Liver (tissue), 3 donors: Measurements from ENCODE around the gene FAN1.

Source experiments
- JUND ChIP-seq, 2 donors: IDR thresholded peaks; 2 replicates each; pipeline ENCODE4 v1.6.1; 2016; ENCODE audit warnings: antibody characterized with exemption in 2 of 2
- NR2F2 ChIP-seq: IDR thresholded peaks from 2 replicates; pipeline ENCODE4 v1.6.1; 2016; ENCODE audit warnings: antibody characterized with exemption
- SP1 ChIP-seq: IDR thresholded peaks from 2 replicates; pipeline ENCODE4 v1.6.1; 2018; ENCODE audit warnings: antibody characterized with exemption, mild to moderate bottlenecking
- TF ChIP-seq, protein P1 (sequence below): fragments of 150-350 bp; IDR thresholded peaks from 2 replicates; pipeline ENCODE4 v1.5.1; 2017; ENCODE audit warnings: improper control_type of control experiment, low read depth, low read length; ENCODE audit not compliant: missing input control
- TF ChIP-seq, protein P2 (sequence below): IDR thresholded peaks from 2 replicates; pipeline ENCODE4 v1.6.1; 2016; ENCODE audit warnings: antibody characterized with exemption
- donor health status: healthy.
- donor health status: healthy.

DNA sequence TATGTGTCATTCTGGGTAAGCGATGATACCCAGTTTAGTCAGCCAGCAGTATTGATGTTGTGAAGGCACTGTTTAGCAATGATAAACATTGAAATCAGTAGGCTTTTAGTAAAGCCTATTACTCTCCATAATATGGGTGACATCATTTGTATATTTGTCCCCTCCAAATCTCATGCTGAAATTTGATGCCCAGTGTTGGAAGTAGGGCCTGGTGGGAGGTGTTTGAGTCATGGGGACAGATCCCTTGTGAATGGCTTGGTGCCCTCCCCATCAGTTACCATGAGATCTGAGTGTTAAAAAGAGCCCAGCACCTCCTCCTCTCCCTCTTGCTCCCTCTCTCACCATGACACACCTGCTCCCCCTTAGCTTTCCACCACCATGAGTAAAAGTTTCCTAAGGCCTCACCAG, 31.4 kb upstream of the FAN1 start:
- TF ChIP-seq, protein P1, sequence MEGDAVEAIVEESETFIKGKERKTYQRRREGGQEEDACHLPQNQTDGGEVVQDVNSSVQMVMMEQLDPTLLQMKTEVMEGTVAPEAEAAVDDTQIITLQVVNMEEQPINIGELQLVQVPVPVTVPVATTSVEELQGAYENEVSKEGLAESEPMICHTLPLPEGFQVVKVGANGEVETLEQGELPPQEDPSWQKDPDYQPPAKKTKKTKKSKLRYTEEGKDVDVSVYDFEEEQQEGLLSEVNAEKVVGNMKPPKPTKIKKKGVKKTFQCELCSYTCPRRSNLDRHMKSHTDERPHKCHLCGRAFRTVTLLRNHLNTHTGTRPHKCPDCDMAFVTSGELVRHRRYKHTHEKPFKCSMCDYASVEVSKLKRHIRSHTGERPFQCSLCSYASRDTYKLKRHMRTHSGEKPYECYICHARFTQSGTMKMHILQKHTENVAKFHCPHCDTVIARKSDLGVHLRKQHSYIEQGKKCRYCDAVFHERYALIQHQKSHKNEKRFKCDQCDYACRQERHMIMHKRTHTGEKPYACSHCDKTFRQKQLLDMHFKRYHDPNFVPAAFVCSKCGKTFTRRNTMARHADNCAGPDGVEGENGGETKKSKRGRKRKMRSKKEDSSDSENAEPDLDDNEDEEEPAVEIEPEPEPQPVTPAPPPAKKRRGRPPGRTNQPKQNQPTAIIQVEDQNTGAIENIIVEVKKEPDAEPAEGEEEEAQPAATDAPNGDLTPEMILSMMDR: no peak
- no peak for TF ChIP-seq SP1
- no peak for TF ChIP-seq NR2F2
- TF ChIP-seq JUND (IDR thresholded peaks at IDR 0.05): no peak
- TF ChIP-seq, protein P2, sequence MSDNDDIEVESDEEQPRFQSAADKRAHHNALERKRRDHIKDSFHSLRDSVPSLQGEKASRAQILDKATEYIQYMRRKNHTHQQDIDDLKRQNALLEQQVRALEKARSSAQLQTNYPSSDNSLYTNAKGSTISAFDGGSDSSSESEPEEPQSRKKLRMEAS: no peak
